ENCODE results near the gene PCDHA1.

- no peak for TF ChIP-seq CTCF (IDR thresholded peaks at IDR 0.05)
- no peak for TF ChIP-seq POLR2A (IDR thresholded peaks at IDR 0.05)
Observed at GRCh38 chr5:141007791-141008190, 221.9 kb downstream of the PCDHA1 start.
